Fibroblast of lung (primary cell): ENCODE measurements around the gene CIAO2B.

Experiments used
- EZH2 ChIP-seq: IDR thresholded peaks from 2 replicates; pipeline ENCODE4 v1.5.1; 2012; ENCODE audit warnings: low read length, control low read depth, mild to moderate bottlenecking; ENCODE audit errors: missing control alignments
- TF ChIP-seq, protein P1 (sequence below), 2 donors: IDR thresholded peaks in 1 of 2; conservative IDR thresholded peaks in 1 of 2; 1 replicate in 1 of 2; 2 replicates in 1 of 2; pipeline ENCODE4 v1.5.1; 2011 to 2012; ENCODE audit warnings: low read length in 2 of 2, control low read depth in 1 of 2, inconsistent platforms in 1 of 2, low read depth in 1 of 2, mild to moderate bottlenecking in 1 of 2

DNA sequence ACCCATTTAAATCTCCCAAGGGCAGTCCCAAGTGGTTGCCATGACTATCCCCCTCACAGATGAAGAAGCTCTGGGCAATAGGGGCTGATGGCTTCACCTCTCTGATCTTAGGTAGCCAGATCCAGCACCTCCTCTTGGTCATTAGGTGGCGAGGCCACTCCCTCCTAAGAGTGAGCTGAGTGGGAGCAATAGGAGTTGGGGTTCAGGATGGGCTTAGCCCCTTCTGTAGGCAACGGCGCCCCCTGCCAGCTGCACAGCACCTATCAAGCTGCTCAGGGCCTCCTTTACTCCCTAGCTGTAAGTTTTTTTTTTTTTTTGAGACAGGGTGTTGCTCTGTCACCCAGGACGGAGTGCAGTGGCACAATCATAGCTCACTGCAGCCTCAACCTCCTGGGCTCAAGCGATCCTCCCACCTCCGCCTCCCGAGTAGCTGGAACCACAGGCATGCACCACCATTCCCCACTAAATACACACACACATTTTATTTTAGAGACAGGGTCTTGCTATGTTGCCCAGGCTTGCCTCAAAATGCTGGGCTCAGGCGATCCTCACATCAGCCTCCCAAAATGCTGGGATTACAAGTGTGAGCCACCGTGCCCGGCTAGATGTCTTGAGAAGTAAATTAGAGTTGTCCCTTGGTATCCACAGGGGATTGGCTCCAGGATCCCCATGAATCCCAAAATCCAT is 5.4 kb downstream of the CIAO2B start:
- no peak for TF ChIP-seq EZH2
- TF ChIP-seq, protein P1, sequence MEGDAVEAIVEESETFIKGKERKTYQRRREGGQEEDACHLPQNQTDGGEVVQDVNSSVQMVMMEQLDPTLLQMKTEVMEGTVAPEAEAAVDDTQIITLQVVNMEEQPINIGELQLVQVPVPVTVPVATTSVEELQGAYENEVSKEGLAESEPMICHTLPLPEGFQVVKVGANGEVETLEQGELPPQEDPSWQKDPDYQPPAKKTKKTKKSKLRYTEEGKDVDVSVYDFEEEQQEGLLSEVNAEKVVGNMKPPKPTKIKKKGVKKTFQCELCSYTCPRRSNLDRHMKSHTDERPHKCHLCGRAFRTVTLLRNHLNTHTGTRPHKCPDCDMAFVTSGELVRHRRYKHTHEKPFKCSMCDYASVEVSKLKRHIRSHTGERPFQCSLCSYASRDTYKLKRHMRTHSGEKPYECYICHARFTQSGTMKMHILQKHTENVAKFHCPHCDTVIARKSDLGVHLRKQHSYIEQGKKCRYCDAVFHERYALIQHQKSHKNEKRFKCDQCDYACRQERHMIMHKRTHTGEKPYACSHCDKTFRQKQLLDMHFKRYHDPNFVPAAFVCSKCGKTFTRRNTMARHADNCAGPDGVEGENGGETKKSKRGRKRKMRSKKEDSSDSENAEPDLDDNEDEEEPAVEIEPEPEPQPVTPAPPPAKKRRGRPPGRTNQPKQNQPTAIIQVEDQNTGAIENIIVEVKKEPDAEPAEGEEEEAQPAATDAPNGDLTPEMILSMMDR (conservative IDR thresholded peaks at IDR 0.05 in 1 of 2, IDR thresholded peaks at IDR 0.05 in 1 of 2; ENCODE audit: low read depth in 1 of 2, low read length in 2 of 2): peak; percentile 51 to 58
